Osteoblast (primary cell): ENCODE results near the gene DNAH8. TPM values are rescaled to one million over a fixed set of nuclear protein-coding genes. Genes with fewer than 3 reads are reported as not detected.

ENCODE experiments used
- DNase-seq: peaks from one replicate; pipeline ENCODE4 v3.0.0; 2011; ENCODE audit warnings: low spot score, mixed read lengths; ENCODE audit not compliant: insufficient read length; ENCODE audit errors: missing footprints
- H2AFZ ChIP-seq: 2 replicates; pipeline ENCODE4 v1.6.0; 2011; ENCODE audit warnings: mild to moderate bottlenecking, low read length
- H3K27ac ChIP-seq: 2 replicates; pipeline ENCODE4 v1.5.1; 2011; ENCODE audit warnings: mild to moderate bottlenecking, low read depth, low read length, moderate library complexity
- H3K27me3 ChIP-seq: 2 replicates; pipeline ENCODE4 v1.6.0; 2012; ENCODE audit warnings: mild to moderate bottlenecking, control low read depth, inconsistent platforms, low read length, moderate library complexity; ENCODE audit not compliant: insufficient read depth
- H3K36me3 ChIP-seq: 2 replicates; pipeline ENCODE4 v1.5.1; 2011; ENCODE audit warnings: mild to moderate bottlenecking, low read length, control low read depth, moderate library complexity; ENCODE audit not compliant: insufficient read depth
- H3K4me1 ChIP-seq: 2 replicates; pipeline ENCODE4 v1.5.1; 2011; ENCODE audit warnings: mild to moderate bottlenecking, low read length, control low read depth, moderate library complexity; ENCODE audit not compliant: insufficient read depth
- H3K4me2 ChIP-seq: 2 replicates; pipeline ENCODE4 v1.6.0; 2011; ENCODE audit warnings: mild to moderate bottlenecking, low read length; ENCODE audit not compliant: insufficient read depth
- H3K4me3 ChIP-seq: fragments of 200-600 bp; sonication (generic); 3 replicates; pipeline ENCODE4 v1.5.1; 2012; ENCODE audit warnings: mild to moderate bottlenecking, low read length, inconsistent platforms; ENCODE audit not compliant: insufficient read depth
- H3K79me2 ChIP-seq: 2 replicates; pipeline ENCODE4 v1.6.0; 2012; ENCODE audit warnings: mild to moderate bottlenecking, low read length, control low read depth, inconsistent platforms; ENCODE audit not compliant: insufficient read depth
- H3K9me3 ChIP-seq: 2 replicates; pipeline ENCODE4 v1.5.1; 2011; ENCODE audit warnings: low read depth, low read length, control low read depth
- H4K20me1 ChIP-seq: 2 replicates; pipeline ENCODE4 v1.6.0; 2012; ENCODE audit warnings: mild to moderate bottlenecking, low read length, control low read depth; ENCODE audit not compliant: insufficient read depth
- total RNA-seq: library from RNA; depleted of rRNA; stranded (reverse); fragments of >200 nt; gene quantifications from 2 replicates; pipeline ENCODE4 v1.2.3, GENCODE V29; 2012
- TF ChIP-seq, protein P1 (sequence below): IDR thresholded peaks from 2 replicates; pipeline ENCODE4 v1.5.1; 2011; ENCODE audit warnings: mild to moderate bottlenecking, low read depth, low read length, moderate library complexity; ENCODE audit errors: extremely low read depth

Gene DNAH8
- total RNA-seq, 1 donor = 0.36 TPM

DNA sequence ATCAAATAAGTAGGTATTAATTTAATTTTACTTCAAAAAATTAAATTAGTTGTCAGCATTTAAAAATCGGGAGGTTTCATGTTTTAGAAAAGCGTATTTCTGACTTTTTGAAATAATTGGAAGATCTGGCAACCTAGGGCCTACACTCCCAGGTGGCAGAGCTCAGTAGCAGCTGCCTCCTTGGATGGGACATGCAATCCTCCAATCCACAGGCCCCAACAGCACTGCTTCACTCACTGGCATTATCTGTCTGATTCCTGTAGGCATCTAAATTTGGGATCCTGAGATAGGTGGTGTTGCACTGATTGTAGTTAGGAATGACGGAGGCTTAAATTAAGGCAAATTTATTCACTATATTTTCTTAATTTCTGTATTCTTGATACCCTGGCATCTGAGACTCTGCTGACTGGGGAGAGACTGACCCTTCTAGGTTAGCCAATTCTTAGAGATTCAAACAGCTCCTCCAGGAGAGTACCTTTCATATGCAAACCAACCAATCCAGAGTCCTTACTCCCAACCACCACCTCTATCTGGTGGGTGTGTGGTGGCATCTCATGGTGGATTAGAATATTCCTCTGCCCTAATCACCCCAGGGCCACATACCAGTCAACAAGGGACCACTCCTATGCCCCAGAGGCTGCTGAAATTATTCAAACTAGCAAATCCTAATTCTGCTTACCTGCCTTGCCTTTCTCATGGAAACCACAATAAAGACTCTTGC is 186.9 kb downstream of the DNAH8 start:
- Histone ChIP-seq H3K27ac (no peak overlapping the region), H3K36me3 (no peaks in the 10 kb centered on the region), H2AFZ (no peak overlapping the region), H3K79me2 (no peaks in the 10 kb centered on the region), H3K4me2 (no peak overlapping the region), H3K4me1 (no peaks in the 10 kb centered on the region), H3K9me3 (no peaks in the 10 kb centered on the region), H3K27me3 (no peaks in the 10 kb centered on the region), H3K4me3 (no peak overlapping the region), H4K20me1 (no peaks in the 10 kb centered on the region)
- TF ChIP-seq, protein P1, sequence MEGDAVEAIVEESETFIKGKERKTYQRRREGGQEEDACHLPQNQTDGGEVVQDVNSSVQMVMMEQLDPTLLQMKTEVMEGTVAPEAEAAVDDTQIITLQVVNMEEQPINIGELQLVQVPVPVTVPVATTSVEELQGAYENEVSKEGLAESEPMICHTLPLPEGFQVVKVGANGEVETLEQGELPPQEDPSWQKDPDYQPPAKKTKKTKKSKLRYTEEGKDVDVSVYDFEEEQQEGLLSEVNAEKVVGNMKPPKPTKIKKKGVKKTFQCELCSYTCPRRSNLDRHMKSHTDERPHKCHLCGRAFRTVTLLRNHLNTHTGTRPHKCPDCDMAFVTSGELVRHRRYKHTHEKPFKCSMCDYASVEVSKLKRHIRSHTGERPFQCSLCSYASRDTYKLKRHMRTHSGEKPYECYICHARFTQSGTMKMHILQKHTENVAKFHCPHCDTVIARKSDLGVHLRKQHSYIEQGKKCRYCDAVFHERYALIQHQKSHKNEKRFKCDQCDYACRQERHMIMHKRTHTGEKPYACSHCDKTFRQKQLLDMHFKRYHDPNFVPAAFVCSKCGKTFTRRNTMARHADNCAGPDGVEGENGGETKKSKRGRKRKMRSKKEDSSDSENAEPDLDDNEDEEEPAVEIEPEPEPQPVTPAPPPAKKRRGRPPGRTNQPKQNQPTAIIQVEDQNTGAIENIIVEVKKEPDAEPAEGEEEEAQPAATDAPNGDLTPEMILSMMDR = no peak
- no peak for DNase-seq

DNA sequence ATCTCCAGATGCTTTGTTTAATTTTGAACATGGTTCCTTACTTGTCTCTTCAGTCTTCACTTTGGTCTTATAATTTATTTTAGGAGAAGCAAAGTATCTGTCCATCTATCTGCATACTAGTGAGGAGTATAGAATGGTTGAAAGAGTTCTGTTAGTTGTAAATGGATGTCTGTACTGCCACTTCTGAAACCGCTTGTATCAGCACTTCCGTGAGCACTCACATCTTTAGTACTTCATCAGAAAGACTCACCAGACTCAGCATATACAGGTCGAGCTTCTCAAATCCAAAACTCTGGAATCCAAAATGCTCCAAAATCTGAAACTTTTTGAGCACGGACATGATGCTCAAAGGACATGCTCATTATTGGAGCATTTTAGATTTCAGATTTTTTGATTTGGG is 191.5 kb downstream of the DNAH8 start:
- H3K27ac ChIP-seq = no peak overlapping the region
- no peaks in the 10 kb centered on the region for H3K36me3 ChIP-seq
- DNase-seq = no peak
- H3K4me3 ChIP-seq = no peak overlapping the region
- H2AFZ ChIP-seq = no peak overlapping the region
- no peak overlapping the region for H3K4me2 ChIP-seq
- H3K79me2 ChIP-seq = no peaks in the 10 kb centered on the region
- no peaks in the 10 kb centered on the region for H3K9me3 ChIP-seq
- H4K20me1 ChIP-seq = no peaks in the 10 kb centered on the region
- no peaks in the 10 kb centered on the region for H3K27me3 ChIP-seq
- no peaks in the 10 kb centered on the region for H3K4me1 ChIP-seq
- TF ChIP-seq, protein P1 = no peak

DNA sequence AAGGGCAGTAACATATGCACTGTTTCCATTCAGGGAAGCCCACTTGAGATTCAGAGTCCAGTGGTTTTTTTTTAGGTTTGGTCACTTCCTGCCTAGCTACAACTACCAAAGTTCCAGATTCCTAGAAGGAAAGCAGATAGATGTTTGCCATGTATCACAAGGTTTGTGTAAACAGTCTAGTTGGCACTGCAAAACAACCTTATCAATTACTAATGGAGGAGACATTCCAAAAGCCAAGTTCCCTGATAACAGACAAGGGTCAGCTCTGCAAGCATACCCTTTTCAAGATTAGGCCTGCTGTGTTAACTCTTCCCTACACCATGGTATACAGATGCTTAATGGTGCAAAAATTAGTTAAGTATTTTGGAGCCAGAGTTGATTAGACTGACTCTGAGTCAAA is 192.2 kb downstream of the DNAH8 start:
- no peaks in the 10 kb centered on the region for H3K9me3 ChIP-seq
- no peaks in the 10 kb centered on the region for H3K4me1 ChIP-seq
- DNase-seq = no peak
- no peak overlapping the region for H3K4me2 ChIP-seq
- TF ChIP-seq, protein P1 = no peak
- no peaks in the 10 kb centered on the region for H3K79me2 ChIP-seq
- H2AFZ ChIP-seq = no peak overlapping the region
- H3K27ac ChIP-seq = no peak overlapping the region
- H4K20me1 ChIP-seq = no peaks in the 10 kb centered on the region
- H3K27me3 ChIP-seq = no peaks in the 10 kb centered on the region
- no peaks in the 10 kb centered on the region for H3K36me3 ChIP-seq
- H3K4me3 ChIP-seq = no peak overlapping the region

DNA sequence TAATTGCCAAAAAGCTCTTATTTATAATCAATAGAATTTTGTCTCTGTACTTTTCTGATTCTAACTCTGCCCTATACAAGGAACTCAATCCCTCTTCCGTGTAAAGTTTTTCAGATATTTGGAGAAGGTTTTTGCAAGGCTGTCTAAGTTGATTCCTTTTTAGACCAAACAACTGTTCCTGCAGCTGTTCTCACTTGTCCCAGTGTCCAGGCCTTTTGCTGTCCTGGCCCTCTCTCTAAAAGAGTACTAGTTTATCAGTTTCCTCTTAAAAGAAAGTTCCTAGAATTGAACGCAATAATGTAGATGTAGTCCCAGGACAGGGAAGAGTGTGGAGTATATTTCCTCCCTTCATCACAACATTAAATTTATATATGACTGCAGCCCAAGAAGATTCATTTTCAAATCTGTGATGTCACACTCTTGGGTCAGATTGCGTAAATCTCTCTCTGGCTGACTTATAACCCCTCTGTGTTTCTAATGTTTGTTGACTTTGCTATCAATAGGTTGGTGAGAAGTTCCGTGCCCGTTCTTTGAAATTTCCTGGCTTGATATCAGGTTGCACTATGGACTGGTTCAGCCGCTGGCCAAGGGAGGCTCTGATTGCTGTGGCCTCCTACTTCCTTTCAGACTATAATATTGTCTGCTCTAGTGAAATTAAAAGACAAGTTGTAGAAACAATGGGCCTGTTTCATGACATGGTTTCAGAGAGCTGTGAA is 194.1 kb downstream of the DNAH8 start:
- H3K4me2 ChIP-seq = no peak overlapping the region
- H3K27me3 ChIP-seq = no peaks in the 10 kb centered on the region
- H2AFZ ChIP-seq = no peak overlapping the region
- H3K9me3 ChIP-seq = no peaks in the 10 kb centered on the region
- TF ChIP-seq, protein P1 = no peak
- no peak overlapping the region for H3K27ac ChIP-seq
- no peak overlapping the region for H3K4me3 ChIP-seq
- no peaks in the 10 kb centered on the region for H3K36me3 ChIP-seq
- H4K20me1 ChIP-seq = no peaks in the 10 kb centered on the region
- no peak for DNase-seq
- H3K4me1 ChIP-seq = no peaks in the 10 kb centered on the region
- no peaks in the 10 kb centered on the region for H3K79me2 ChIP-seq
